ENCODE measurements around the gene RCAN1. TPM values are rescaled to one million over a fixed set of nuclear protein-coding genes. Genes with fewer than 3 reads are reported as not detected.

Gene RCAN1
- total and polyA plus RNA-seq, 9 of the 15 experiments (the other 6 are each of a cell fraction or from before 2014, with no cell fraction given) = 4.4 to 16.5 (median 12.3) TPM

DNA sequence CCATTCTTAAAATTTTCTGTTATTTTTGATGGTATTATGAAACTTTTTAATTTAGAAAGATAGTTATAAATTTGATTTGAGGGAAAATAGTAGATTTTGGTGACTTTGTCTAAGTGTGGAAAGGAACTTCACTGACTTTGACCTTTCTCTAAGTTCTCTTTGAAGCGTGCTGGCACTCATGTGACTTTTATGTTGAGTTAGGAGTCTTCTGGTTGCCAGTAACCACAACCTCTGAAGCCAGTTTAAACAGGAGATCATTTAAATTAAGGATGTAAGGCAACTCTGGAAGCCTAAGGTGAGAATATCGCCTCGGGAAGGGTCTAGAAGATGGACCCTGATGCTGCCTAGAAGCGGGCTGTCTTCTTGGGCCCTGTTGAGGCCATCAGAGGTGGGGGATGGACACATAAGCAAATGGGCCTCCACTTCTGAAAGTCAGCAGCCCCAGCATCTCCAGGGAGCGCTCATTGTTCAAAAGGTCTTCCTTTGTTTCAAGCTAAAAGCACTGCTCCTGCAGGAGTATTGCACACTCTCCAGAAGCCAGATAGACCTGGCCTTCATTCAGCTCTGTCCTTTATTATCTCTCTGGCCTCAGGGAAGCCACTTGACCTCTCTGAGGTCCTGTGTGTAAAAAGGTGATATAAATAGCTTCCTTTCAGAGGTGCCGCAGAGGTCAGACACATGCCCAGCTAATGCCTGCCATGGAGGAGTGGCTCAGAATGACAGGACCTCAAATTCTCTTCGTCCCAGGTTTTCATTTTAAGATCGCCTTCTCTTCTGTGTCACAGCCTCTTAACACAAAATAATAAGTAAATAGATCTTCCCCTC lies 5.1 kb upstream of the RCAN1 start:
- DNase-seq (ENCODE audit: extremely low read depth in 1 of 4, low spot score in 3 of 4) (peak in 1 of 4 experiments; percentile 54), FAIRE-seq (peak; percentile 32), ATAC-seq (no peak; the same call in 2 of the 3 replicates)
- H3K27ac ChIP-seq (ENCODE audit: extremely low read depth, low read depth, low read length) = no peak overlapping the region
- no peak overlapping the region for H3K4me2 ChIP-seq (ENCODE audit: insufficient read depth, low read length)
- BruUV-seq (replicated peaks) = no TSS peak
- H3K4me3 ChIP-seq = no peak overlapping the region
- ChIA-PET CTCF (ENCODE audit: low intra/inter-chr PET ratio) (no interaction called here), POLR2A (interaction anchor here (0.6 to 1.3 kb wide), 3 partner anchors 28 to 109 kb away, joined by 3 to 4 read pairs (median 3); no protein-coding TSS in a partner anchor)
- intact Hi-C loops (cut with micrococcal nuclease) = loop anchor here (5.0 kb wide), 1 partner anchor 47 kb away; the partner anchor contains the start of gene CLIC6
- TF ChIP-seq TCF3 (CRISPR knock-in tag; IDR thresholded peaks at IDR 0.05) (peak; percentile 52), CREM (IDR thresholded peaks at IDR 0.05; ENCODE audit: low read depth) (no peak), ZNF140 (CRISPR knock-in tag; IDR thresholded peaks at IDR 0.05) (no peak), ZSCAN32 (CRISPR knock-in tag; IDR thresholded peaks at IDR 0.05) (no peak), NFIC (IDR thresholded peaks at IDR 0.05) (no peak), ZBTB8A (IDR thresholded peaks at IDR 0.05; ENCODE audit: partially characterized antibody) (no peak), CBFA2T3 (IDR thresholded peaks at IDR 0.05) (peak; percentile 50), MBD2 (IDR thresholded peaks at IDR 0.05; ENCODE audit: borderline replicate concordance, low read depth) (no peak), CAMTA2 (CRISPR knock-in tag; conservative IDR thresholded peaks at IDR 0.05) (no peak), ZNF224 (CRISPR knock-in tag; IDR thresholded peaks at IDR 0.05) (no peak), ZNF354B (CRISPR knock-in tag; IDR thresholded peaks at IDR 0.05) (0 out of 2 replicates have a peak, but pooled peaks have one; percentile 8), MEF2A (IDR thresholded peaks at IDR 0.05; ENCODE audit: control insufficient read depth, low read depth, low read length) (peak; percentile 60; the same call in 1 of the 2 replicates), ILK (tag; IDR thresholded peaks at IDR 0.05; ENCODE audit: borderline replicate concordance, low read depth) (no peak), FOXJ3 (CRISPR knock-in tag; IDR thresholded peaks at IDR 0.05) (no peak)
- TF ChIP-seq, protein P1, sequence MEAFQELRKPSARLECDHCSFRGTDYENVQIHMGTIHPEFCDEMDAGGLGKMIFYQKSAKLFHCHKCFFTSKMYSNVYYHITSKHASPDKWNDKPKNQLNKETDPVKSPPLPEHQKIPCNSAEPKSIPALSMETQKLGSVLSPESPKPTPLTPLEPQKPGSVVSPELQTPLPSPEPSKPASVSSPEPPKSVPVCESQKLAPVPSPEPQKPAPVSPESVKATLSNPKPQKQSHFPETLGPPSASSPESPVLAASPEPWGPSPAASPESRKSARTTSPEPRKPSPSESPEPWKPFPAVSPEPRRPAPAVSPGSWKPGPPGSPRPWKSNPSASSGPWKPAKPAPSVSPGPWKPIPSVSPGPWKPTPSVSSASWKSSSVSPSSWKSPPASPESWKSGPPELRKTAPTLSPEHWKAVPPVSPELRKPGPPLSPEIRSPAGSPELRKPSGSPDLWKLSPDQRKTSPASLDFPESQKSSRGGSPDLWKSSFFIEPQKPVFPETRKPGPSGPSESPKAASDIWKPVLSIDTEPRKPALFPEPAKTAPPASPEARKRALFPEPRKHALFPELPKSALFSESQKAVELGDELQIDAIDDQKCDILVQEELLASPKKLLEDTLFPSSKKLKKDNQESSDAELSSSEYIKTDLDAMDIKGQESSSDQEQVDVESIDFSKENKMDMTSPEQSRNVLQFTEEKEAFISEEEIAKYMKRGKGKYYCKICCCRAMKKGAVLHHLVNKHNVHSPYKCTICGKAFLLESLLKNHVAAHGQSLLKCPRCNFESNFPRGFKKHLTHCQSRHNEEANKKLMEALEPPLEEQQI (IDR thresholded peaks at IDR 0.05) = no peak
- TF ChIP-seq, protein P2, sequence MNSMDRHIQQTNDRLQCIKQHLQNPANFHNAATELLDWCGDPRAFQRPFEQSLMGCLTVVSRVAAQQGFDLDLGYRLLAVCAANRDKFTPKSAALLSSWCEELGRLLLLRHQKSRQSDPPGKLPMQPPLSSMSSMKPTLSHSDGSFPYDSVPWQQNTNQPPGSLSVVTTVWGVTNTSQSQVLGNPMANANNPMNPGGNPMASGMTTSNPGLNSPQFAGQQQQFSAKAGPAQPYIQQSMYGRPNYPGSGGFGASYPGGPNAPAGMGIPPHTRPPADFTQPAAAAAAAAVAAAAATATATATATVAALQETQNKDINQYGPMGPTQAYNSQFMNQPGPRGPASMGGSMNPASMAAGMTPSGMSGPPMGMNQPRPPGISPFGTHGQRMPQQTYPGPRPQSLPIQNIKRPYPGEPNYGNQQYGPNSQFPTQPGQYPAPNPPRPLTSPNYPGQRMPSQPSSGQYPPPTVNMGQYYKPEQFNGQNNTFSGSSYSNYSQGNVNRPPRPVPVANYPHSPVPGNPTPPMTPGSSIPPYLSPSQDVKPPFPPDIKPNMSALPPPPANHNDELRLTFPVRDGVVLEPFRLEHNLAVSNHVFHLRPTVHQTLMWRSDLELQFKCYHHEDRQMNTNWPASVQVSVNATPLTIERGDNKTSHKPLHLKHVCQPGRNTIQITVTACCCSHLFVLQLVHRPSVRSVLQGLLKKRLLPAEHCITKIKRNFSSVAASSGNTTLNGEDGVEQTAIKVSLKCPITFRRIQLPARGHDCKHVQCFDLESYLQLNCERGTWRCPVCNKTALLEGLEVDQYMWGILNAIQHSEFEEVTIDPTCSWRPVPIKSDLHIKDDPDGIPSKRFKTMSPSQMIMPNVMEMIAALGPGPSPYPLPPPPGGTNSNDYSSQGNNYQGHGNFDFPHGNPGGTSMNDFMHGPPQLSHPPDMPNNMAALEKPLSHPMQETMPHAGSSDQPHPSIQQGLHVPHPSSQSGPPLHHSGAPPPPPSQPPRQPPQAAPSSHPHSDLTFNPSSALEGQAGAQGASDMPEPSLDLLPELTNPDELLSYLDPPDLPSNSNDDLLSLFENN (IDR thresholded peaks at IDR 0.05; ENCODE audit: low read depth in 2 of 2, low read length in 2 of 2) = no peak
- peaks cover 9 to 31% of the 10 kb centered on the region in 2 experiments for H3K27me3 ChIP-seq (ENCODE audit: control insufficient read depth in 2 of 2, insufficient read depth in 2 of 2, low read length in 2 of 2)
- H3K36me3 ChIP-seq (ENCODE audit: control insufficient read depth, insufficient read depth, low read length) = no peaks in the 10 kb centered on the region
- WGBS (ENCODE audit: insufficient coverage, low coverage, missing lambda C conversion rate) = 13% methylated on average over 8 of the region's 8 CpGs
- no peaks in the 10 kb centered on the region for H4K20me1 ChIP-seq (replicated peaks; ENCODE audit: control insufficient read depth, insufficient read depth, low read length)
- H3K9ac ChIP-seq (ENCODE audit: insufficient read depth in 1 of 2, low read depth in 2 of 2, low read length in 2 of 2) = no peak overlapping the region
- H3K79me2 ChIP-seq (ENCODE audit: control insufficient read depth, insufficient read depth, low read length) = no peaks in the 10 kb centered on the region
- in situ Hi-C loops (cut with MboI) = no loop called here
- H3K9me1 ChIP-seq (ENCODE audit: control insufficient read depth, insufficient read depth, low read length) = no peaks in the 10 kb centered on the region
- H3K9me3 ChIP-seq (replicated peaks; ENCODE audit: control insufficient read depth, insufficient read depth, low read depth, low read length) = no peaks in the 10 kb centered on the region
- H2AFZ ChIP-seq (ENCODE audit: low read depth, low read length) = no peak overlapping the region
- peaks cover 0 to under 1% of the 10 kb centered on the region in 2 experiments; a peak in 1 of 5 replicates for H3K4me1 ChIP-seq (replicated peaks in 1 of 2; ENCODE audit: control insufficient read depth in 2 of 2, insufficient read depth in 2 of 2, low read length in 2 of 2)
